HG02571 (cell line): ENCODE results near the gene PAPPA2.
"Not testable (repeated sequence)": the region's sequence is repeated elsewhere in the genome, so short reads cannot be mapped to it uniquely, and the experiment has no call there.

Experiments
- ATAC-seq: cut with Tn5 transposase; IDR thresholded peaks from one replicate; pipeline ENCODE4 v1.9.1; 2021; ENCODE audit warnings: mild to moderate bottlenecking, moderate library complexity; ENCODE audit not compliant: unreplicated experiment

Gene PAPPA2

GRCh38 chr1:176744142-176744541 lies 281.2 kb downstream of the PAPPA2 start:
- ATAC-seq = no peak

GRCh38 chr1:176745945-176746344 lies 283.0 kb downstream of the PAPPA2 start:
- no peak for ATAC-seq

GRCh38 chr1:176752505-176752904 lies 289.5 kb downstream of the PAPPA2 start:
- no peak for ATAC-seq

GRCh38 chr1:176754676-176755075 lies 291.7 kb downstream of the PAPPA2 start:
- no peak for ATAC-seq

GRCh38 chr1:176756817-176757216 lies 293.8 kb downstream of the PAPPA2 start:
- not testable (repeated sequence) for ATAC-seq

- ATAC-seq = no peak
These were observed 302.6 kb downstream of the PAPPA2 start for GRCh38 chr1:176765608-176766007.

- ATAC-seq = no peak
These were observed 303.8 kb downstream of the PAPPA2 start for GRCh38 chr1:176766779-176767178.

- no peak for ATAC-seq
These were observed 304.8 kb downstream of the PAPPA2 start for GRCh38 chr1:176767714-176768136.

- no peak for ATAC-seq
These were observed 305.6 kb downstream of the PAPPA2 start for GRCh38 chr1:176768532-176768931.

GRCh38 chr1:176770066-176770465 lies 307.1 kb downstream of the PAPPA2 start:
- ATAC-seq = no peak

- ATAC-seq = no peak
These were observed 310.1 kb downstream of the PAPPA2 start for GRCh38 chr1:176773038-176773437.

GRCh38 chr1:176774224-176774623 lies 311.2 kb downstream of the PAPPA2 start:
- ATAC-seq = no peak

GRCh38 chr1:176775378-176775777 lies 312.4 kb downstream of the PAPPA2 start:
- ATAC-seq = no peak

GRCh38 chr1:176775996-176776395 lies 313.0 kb downstream of the PAPPA2 start:
- no peak for ATAC-seq

- ATAC-seq = no peak
These were observed 315.1 kb downstream of the PAPPA2 start for GRCh38 chr1:176778056-176778455.

- ATAC-seq = no peak
These were observed 317.0 kb downstream of the PAPPA2 start for GRCh38 chr1:176779992-176780328.

- no peak for ATAC-seq
These were observed 320.3 kb downstream of the PAPPA2 start for GRCh38 chr1:176783309-176783708.

- ATAC-seq = no peak
These were observed 322.1 kb downstream of the PAPPA2 start for GRCh38 chr1:176785056-176785455.

- ATAC-seq = no peak
These were observed 322.8 kb downstream of the PAPPA2 start for GRCh38 chr1:176785791-176786190.

GRCh38 chr1:176786274-176786673 lies 323.3 kb downstream of the PAPPA2 start:
- no peak for ATAC-seq

- ATAC-seq = no peak
These were observed 326.7 kb downstream of the PAPPA2 start for GRCh38 chr1:176789571-176790090.

- no peak for ATAC-seq
These were observed 327.8 kb downstream of the PAPPA2 start for GRCh38 chr1:176790786-176791185.

GRCh38 chr1:176791906-176792305 lies 328.9 kb downstream of the PAPPA2 start:
- no peak for ATAC-seq
